Embryonic facial prominence (tissue), 1 donor: ENCODE results near the gene TMEM184A.

Experiments used
- DNase-seq: peaks from one replicate; pipeline ENCODE4 v3.0.0-alpha.2; 2016; ENCODE audit errors: extremely low spot score

Gene TMEM184A

DNA sequence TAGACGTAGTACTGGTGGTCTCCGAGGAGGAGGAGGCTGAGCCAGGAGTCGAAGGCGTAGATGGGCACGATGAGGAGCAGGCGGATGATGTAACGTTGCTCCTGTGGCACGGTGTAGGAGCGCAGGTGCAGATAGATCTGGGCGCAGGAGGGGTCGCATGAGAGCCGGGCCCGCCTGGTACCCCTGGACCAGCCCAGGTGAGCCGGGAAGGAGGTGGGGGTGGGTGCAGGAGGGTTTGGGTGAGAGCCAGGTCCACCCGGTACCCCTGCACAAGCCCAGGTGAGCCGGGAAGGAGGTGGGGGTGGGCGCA is 5.2 kb downstream of the TMEM184A start:
- no peak for DNase-seq

DNA sequence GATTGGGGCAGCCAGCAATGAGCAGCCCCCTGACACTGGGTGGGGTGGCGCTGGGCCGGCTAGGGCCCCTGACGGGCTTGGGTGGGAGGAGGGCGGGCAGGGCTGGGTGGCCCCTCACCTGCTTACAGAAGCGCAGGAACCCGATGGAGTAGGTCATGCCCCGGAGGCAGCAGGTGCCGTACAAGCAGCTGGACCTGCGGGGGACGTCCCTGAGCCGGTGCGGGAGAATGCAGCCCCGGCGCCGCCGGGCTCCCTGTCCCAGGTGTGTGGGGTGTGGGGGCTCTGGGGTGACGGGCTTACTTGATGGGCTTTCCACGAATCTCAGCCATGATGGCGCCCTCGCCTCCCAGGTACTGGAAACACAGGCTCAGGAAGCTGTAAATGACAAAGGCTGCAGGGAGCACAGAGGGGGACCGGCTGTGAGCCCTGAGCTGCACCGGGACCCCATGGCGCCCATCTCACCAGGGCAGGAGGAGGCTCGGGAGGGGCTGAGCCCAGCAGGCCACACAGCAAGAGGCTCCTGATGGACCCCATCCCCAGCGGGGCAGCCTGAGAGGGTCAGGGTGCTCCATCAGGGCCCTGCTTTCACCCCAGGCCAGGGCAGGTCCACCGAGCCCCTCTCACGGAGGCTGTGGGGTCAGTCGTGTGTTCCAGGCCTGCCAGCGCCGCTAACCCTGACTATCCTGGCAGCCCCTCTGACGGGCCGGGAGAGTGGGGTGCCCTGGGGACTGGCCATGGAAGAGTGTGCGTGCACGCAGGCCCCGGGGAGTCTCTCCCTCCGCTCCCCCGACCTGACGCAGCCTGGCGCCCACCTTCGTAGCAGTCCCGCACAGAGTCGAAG is 5.8 kb downstream of the TMEM184A start:
- DNase-seq: no peak

DNA sequence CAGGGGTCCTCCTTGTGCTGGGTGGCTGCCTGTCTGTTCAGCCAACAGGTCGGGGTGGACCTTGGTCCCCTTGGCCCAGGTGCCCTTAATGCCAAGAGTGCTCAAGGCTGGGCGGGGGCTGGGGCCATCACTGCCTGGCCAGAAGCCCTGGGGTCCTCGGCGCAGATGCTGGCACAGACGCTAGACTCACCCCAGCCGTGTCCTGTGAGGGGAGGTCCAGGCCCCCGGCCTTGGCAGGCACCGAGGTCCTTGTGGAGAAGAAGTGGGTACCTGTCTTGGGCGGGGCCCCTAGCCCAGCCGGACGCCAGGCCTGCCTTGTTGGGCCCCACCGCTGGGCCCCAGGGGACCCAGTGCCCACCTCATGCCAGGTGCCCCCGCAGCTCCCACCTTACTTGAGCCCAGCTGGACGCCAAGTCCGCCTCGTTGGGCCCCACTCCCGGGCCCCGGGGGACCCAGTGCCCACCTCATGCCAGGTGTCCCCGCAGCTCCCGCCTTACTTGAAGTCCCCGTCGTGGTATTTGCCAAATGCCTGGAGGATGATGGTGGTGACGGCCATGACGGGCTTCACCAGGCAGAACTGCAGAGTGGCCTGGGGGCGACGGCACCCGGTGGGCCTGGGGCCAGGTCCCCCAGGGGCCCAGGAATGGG is 6.5 kb downstream of the TMEM184A start:
- no peak for DNase-seq

DNA sequence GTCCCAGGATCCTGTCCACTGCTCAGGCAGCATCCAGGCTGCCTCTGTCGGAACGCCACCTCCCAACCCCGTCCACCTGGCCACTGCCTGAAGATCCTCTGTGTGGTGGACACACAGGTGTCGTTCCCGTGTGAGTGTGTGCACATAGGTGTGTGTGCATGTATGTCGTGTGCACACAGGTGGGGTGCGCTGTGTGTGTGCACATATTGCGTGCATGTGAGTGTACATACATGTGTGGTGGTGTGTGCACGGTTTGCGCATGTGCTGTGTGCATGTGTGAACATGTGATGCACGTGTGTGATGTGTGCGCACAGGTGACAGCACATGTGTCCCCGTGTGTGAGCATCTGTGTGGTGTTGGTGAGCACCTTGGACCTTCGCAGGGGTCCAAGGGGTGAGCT is 7.1 kb downstream of the TMEM184A start:
- no peak for DNase-seq

GRCh38 chr7:1548438-1548831 is 7.6 kb downstream of the TMEM184A start:
- DNase-seq: no peak

DNA sequence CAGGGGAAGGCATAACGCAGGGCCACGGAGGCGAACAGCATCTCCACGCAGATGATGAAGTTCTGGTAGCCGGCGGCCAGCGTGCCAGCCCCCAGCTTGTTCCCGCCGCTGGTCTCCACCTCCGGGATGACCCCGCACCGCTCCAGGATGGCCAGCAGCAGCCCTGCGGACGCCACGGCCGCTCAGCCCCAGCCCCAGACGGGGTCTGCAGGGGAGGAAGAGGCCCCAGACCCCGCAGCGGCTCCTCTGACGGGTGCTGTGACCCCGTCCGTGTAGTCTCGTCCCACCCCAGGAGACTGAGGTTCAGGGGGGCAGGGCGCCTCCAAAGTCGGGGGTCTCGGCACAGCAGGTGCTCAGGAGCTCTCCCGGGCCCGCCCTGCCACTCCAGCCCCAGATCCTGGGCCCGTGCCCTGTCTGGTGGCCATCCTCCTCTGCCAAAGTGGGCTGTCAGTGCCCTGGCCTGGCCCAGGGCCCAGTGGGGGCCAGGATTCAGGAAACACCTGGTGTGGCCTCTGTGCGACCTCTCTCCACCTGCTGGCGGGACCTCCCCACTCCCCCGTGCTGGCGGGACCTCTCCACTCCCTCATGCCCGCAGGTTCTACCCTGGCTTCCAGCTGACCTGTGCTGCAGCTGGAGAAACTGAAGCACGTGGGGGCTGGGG is 8.1 kb downstream of the TMEM184A start:
- DNase-seq: no peak

DNA sequence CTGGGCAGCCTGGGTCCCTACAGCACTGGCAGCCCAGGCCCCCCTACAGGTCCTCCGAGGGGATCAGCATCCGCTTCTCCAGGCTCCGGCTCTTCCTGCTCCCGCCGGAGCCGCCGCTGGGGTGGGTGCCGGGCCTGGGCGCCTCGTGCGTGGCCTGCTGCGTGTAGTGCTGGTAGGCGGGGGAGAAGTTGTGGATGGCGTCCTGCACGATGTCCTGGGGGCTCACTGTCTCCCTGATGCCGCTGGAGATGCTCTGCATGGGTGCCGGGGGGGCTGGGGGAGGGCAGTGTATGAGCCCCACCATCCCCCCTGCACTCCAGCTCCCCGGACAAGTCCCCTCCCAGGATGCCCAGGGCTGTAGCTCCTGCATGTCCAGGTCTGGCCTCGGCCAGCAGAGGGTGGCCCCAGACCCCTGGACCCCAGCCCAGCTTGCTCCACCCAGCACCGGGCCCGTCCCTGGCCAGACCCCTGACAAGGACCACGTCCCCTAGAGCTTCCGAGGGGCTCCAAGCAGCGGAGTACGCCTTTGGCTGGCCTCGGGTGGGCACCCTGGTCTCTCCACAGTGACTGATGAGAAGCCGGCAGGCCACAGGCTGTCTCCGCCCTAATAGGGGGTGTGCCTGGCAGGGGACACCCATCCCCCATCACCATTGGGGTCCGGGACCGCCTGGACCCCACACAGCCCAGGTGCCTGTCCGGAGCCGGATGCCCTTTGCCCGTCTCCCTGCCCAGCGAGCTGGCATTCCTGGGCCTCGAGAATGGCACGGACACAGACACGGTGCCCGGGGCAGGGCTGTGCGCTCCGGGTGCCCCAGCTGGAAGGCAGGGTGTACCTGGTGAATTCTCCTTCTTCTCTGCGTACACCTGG is 8.9 kb downstream of the TMEM184A start:
- no peak for DNase-seq

DNA sequence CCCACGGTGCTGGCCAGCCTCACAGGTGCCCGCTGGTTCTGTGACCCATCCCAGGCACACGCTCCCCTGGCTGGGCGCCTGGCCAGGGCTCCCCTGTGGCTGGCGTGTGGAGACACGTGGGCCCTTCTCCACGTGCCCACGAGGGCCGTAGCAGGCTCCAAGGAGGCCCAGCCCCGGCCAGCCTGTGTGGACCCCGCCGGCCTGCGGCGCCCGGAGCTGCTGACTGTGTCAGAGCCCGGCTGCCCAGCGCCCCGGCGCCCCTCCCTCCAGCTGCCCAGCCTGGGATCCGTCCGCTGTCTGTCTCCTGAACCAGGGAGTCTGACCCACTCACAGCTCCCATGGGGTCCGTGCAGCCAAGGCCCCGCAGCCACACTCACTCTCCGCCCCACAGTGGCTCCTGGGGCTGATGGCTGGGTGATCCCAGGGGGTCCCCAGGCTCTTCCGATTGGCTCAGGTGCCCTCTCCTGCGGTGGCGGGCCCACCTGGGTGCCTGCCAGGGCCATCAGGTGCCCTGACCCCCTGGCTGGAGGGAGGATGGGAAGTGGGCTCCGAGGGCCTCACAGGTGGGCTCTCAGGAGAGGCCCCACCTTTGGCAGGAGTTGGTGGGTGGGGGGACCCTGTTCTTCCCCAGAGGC is 9.6 kb downstream of the TMEM184A start:
- DNase-seq: no peak

- DNase-seq: no peak
Observed at GRCh38 chr7:1545417-1546246, 10.4 kb downstream of the TMEM184A start.

- no peak for DNase-seq
Observed at GRCh38 chr7:1544896-1545416, 11.0 kb downstream of the TMEM184A start.

DNA sequence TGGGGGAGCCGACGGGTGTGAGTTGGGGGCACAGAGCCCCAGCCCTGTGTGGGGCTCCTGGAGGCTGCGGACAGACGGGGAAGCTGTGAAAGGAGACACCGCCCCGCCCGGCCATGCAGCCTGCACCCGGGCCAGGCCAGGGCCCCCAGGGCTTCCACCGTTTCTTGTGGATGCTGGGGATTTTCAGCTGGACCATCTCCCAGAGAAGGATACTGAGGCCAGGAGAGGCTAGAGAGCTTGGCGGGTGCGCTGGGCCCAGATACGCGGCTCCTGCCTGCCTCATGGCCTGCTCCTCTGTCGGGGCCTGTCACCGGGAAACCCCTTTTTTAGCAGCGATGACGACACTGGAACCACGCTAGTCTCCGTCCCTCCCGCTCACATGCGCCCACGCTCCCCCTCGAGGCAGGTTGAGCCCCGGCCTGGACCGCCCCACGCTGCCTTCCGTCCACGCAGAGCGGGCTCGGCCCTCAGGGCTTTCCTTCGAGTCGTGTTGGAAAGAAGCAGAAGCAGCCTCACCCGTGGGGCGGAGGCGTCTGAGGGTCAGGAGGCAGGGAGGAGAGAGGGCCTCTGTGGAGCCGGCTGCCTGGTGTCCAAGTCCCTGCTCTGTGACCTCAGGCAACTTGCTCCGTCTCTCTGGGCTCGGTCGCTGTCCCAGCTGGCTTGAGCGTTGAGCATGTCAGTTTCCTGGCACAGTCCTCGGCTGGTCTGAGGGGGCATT is 11.7 kb downstream of the TMEM184A start:
- no peak for DNase-seq

GRCh38 chr7:1543826-1544177 is 12.2 kb downstream of the TMEM184A start:
- no peak for DNase-seq

DNA sequence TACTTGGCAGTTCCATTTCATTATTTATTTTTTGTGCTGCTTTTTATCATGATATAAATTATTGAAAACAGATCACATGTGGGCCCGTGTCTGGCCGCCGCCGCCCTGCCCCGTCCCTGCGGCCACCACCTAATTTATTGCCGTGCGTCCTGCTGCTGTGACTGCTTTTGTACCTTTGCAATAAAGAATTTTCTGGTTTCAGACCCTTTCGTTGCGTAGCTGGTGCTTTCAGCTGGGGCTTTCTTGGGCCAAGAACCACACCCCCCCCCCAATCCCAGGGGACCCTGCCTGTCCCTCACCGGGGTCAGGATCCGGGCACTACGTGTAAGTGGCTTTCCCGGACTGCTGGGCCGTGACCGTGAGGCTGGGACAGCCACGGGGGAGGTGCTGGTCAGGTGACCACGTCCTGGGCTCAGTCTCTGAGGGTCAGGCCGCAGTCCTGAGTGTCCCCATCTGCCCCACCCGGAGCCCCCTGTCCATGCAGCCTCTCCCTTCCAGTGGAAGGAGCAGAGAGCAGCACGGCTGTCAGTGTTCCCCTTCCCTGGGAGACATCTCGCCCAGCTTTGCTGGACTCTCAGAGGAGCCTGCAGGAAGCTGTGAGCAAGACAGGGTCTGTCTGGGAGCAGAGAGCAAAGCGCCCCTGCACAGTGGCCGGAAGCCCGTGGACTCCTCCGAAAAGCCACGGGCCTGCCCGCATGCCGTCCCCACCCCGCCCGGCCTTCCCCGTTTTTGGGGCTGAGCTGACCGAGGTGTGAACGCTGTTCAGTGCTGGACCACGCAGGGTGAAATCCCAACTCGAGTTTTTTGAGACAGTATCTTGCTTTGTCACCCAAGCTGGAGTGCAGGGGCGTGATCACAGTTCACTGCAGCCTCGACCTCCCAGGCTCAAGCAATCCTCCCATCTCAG is 12.9 kb downstream of the TMEM184A start:
- DNase-seq: no peak

- no peak for DNase-seq
Observed at GRCh38 chr7:1542329-1542728, 13.7 kb downstream of the TMEM184A start.

GRCh38 chr7:1541431-1542162 is 14.4 kb downstream of the TMEM184A start:
- DNase-seq: no peak

- DNase-seq: no peak
Observed at GRCh38 chr7:1540776-1541271, 15.2 kb downstream of the TMEM184A start.

GRCh38 chr7:1539882-1540775 is 15.9 kb downstream of the TMEM184A start:
- no peak for DNase-seq
